Left hindlimb (tissue), 1 donor: ENCODE data around the gene RFTN1.

Source experiments
- DNase-seq: peaks from one replicate; pipeline ENCODE4 v3.0.0-alpha.2; 2018

The RFTN1 gene

GRCh38 chr3:16513141-16514020 is at the start of gene RFTN1:
RFTN1 (minus strand) TSS chr3:16513699; CDS start chr3:16493869, 19,830 bp downstream.
- DNase-seq: peak; percentile 75

GRCh38 chr3:16559653-16560365 is 46.3 kb upstream of the RFTN1 start:
- DNase-seq: no peak

- DNase-seq: no peak
Observed at GRCh38 chr3:16554126-16554525, 40.6 kb upstream of the RFTN1 start.

- DNase-seq: no peak
Observed at GRCh38 chr3:16552757-16553156, 39.3 kb upstream of the RFTN1 start.

GRCh38 chr3:16551342-16551976 is 38.0 kb upstream of the RFTN1 start:
- DNase-seq: no peak

- DNase-seq: peak; percentile 72
Observed at GRCh38 chr3:16550676-16551341, 37.3 kb upstream of the RFTN1 start.

GRCh38 chr3:16550305-16550675 is 36.8 kb upstream of the RFTN1 start:
- DNase-seq: no peak

- no peak for DNase-seq
Observed at GRCh38 chr3:16548721-16549120, 35.2 kb upstream of the RFTN1 start.

- no peak for DNase-seq
Observed at GRCh38 chr3:16547561-16548357, 34.3 kb upstream of the RFTN1 start.

GRCh38 chr3:16546186-16547010 is 32.9 kb upstream of the RFTN1 start:
- no peak for DNase-seq

GRCh38 chr3:16545413-16546185 is 32.1 kb upstream of the RFTN1 start:
- no peak for DNase-seq

- no peak for DNase-seq
Observed at GRCh38 chr3:16543242-16543864, 29.9 kb upstream of the RFTN1 start.

GRCh38 chr3:16538507-16538906 is 25.0 kb upstream of the RFTN1 start:
- DNase-seq: no peak

GRCh38 chr3:16536996-16537395 is 23.5 kb upstream of the RFTN1 start:
- DNase-seq: no peak

GRCh38 chr3:16536344-16536663 is 22.8 kb upstream of the RFTN1 start:
- DNase-seq: no peak

- no peak for DNase-seq
Observed at GRCh38 chr3:16534640-16535262, 21.3 kb upstream of the RFTN1 start.

- DNase-seq: no peak
Observed at GRCh38 chr3:16533928-16534574, 20.6 kb upstream of the RFTN1 start.

- DNase-seq: no peak
Observed at GRCh38 chr3:16529264-16529663, 15.8 kb upstream of the RFTN1 start.

- peak; percentile 45 for DNase-seq
Observed at GRCh38 chr3:16528581-16528993, 15.1 kb upstream of the RFTN1 start.
